Measurements from ENCODE around the gene UGT1A1. TPM values are rescaled to one million over a fixed set of nuclear protein-coding genes. Genes with fewer than 3 reads are reported as not detected.
"Not testable (repeated sequence)": the region's sequence is repeated elsewhere in the genome, so short reads cannot be mapped to it uniquely, and the experiment has no call there.

Gene UGT1A1
- polyA plus RNA-seq, 2 of the 4 experiments (the other 2 are of a cell fraction), result 1.9 TPM

DNA sequence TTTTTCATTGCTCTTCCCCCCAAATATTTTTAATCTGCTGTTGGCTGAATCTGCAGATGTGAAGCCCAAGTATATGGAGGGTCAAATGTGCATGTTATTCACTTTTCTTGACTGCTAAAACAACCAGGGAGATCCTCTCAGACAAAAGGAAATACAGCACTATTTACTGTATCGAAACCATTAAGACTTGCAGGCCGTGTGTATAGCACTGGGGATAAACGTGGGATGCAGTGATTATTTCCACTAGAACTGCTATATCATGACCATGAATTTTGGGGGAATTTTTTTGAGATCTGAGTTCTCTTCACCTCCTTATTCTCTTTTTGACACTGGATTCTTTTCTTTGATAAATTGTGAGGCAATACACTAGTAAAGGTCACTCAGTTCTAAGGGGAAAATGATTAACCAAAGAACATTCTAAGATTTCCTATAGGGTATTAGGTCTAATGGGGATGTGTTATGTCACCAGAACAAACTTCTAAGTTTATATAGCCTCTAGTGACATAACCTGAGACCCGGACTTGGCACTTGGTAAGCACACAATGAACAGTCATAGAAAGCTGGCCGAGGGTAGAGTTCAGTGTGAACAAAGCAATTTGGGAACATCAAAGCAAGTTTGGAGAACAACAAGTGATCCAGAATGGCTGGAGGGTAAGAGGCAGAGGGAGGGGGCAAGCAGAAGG is 14.9 kb upstream of the UGT1A1 start:
- peak; percentile 55 to 84; a peak in 4 of 6 replicates for ATAC-seq
- FAIRE-seq, result peak; percentile 91
- CTCF ChIA-PET, result interaction anchor here (0.6 to 0.8 kb wide), 2 partner anchors 15 to 88 kb away, joined by 3 read pairs; no protein-coding TSS in a partner anchor

GRCh38 chr2:233745838-233746237 is 14.2 kb upstream of the UGT1A1 start:
- CTCF ChIA-PET, result interaction anchor here (0.6 to 0.8 kb wide), 2 partner anchors 14 to 87 kb away, joined by 3 read pairs; no protein-coding TSS in a partner anchor
- H3K4me3 ChIP-seq, result peak overlapping the region; percentile 18; the same call in 1 of the 3 replicates
- peak in 1 of 2 experiments; percentile 53; a peak in 4 of 6 replicates for ATAC-seq
- POLR2A ChIA-PET; FAIRE-seq; DNase-seq (ENCODE audit: low read depth in 1 of 2, low spot score in 1 of 2): not testable (repeated sequence)
- H3K4me2 ChIP-seq, result peak overlapping the region; percentile 79
- 45% methylated on average over 2 of the region's 2 CpGs for WGBS (ENCODE audit: missing lambda C conversion rate)
- H3K4me1 ChIP-seq, result peaks cover 29% of the 10 kb centered on the region
- H3K9me3 ChIP-seq, result peaks cover 61% of the 10 kb centered on the region
- H3K27ac ChIP-seq, result peak overlapping the region; percentile 89 to 92

More for the DNA sequence above, 14.9 kb upstream of the UGT1A1 start:
- H3K4me1 ChIP-seq, result peaks cover 29% of the 10 kb centered on the region
- H3K9me3 ChIP-seq, result peaks cover 59% of the 10 kb centered on the region
- POLR2A ChIA-PET, result no interaction called here
- H3K27ac ChIP-seq, result peak overlapping the region; percentile 89 to 92
- WGBS (ENCODE audit: missing lambda C conversion rate), result 5% methylated on average over 5 of the region's 5 CpGs
- H3K4me3 ChIP-seq, result peak overlapping the region; percentile 18; the same call in 1 of the 3 replicates
- DNase-seq (ENCODE audit: low read depth in 1 of 2, low spot score in 1 of 2), result peak; percentile 7 to 85
- peak overlapping the region; percentile 79 for H3K4me2 ChIP-seq
- TF ChIP-seq SMC3 (IDR thresholded peaks at IDR 0.05) (0 out of 3 replicates have a peak, but pooled peaks have one; percentile 19), RAD21 (conservative IDR thresholded peaks at IDR 0.05 in 1 of 2, IDR thresholded peaks at IDR 0.05 in 1 of 2) (peak in 1 of 2 experiments; percentile 37; a peak in 2 of 5 replicates), KDM5A (IDR thresholded peaks at IDR 0.05) (no peak), TP53 (CRISPR knock-in tag; IDR thresholded peaks at IDR 0.05) (no peak), HES2 (IDR thresholded peaks at IDR 0.05) (0 out of 2 replicates have a peak, but pooled peaks have one; percentile 11), EP300 (IDR thresholded peaks at IDR 0.05) (peak; percentile 81 to 95; a peak in 4 of 5 replicates), HOXB5 (CRISPR knock-in tag; IDR thresholded peaks at IDR 0.05) (no peak), CEBPB (IDR thresholded peaks at IDR 0.05) (peak; percentile 67 to 68; a peak in 2 of 4 replicates), BCL3 (IDR thresholded peaks at IDR 0.05) (peak; percentile 52; the same call in 1 of the 3 replicates), JUNB (IDR thresholded peaks at IDR 0.05) (peak; percentile 60), JUN (IDR thresholded peaks at IDR 0.05) (peak; percentile 71 to 81; a peak in 4 of 5 replicates), GATA3 (IDR thresholded peaks at IDR 0.05; ENCODE audit: borderline replicate concordance) (peak; percentile 73)

GRCh38 chr2:233746475-233747282 is 13.4 kb upstream of the UGT1A1 start:
- peak overlapping the region; percentile 79 for H3K4me2 ChIP-seq
- peaks cover 63% of the 10 kb centered on the region for H3K9me3 ChIP-seq
- FAIRE-seq (no peak), DNase-seq (ENCODE audit: low read depth in 1 of 2, low spot score in 1 of 2) (peak in 1 of 2 experiments; percentile 29), ATAC-seq (peak; percentile 27 to 61; a peak in 3 of 6 replicates)
- no peak overlapping the region for H3K4me3 ChIP-seq
- POLR2A ChIA-PET, result no interaction called here
- WGBS (ENCODE audit: missing lambda C conversion rate), result 76% methylated on average over 10 of the region's 10 CpGs
- H3K4me1 ChIP-seq, result peaks cover 29% of the 10 kb centered on the region
- no peak for TF ChIP-seq RAD21 (conservative IDR thresholded peaks at IDR 0.05 in 1 of 2, IDR thresholded peaks at IDR 0.05 in 1 of 2)
- TF ChIP-seq BCL3 (IDR thresholded peaks at IDR 0.05), result no peak
- no peak for TF ChIP-seq E2F6 (IDR thresholded peaks at IDR 0.05; ENCODE audit: borderline replicate concordance, low read depth)
- no peak for TF ChIP-seq SREBF2 (IDR thresholded peaks at IDR 0.05)
- TF ChIP-seq ZC3H11A (IDR thresholded peaks at IDR 0.05), result no peak
- TF ChIP-seq PHF8 (IDR thresholded peaks at IDR 0.05; ENCODE audit: borderline replicate concordance, low read depth), result no peak
- TF ChIP-seq, protein P1, sequence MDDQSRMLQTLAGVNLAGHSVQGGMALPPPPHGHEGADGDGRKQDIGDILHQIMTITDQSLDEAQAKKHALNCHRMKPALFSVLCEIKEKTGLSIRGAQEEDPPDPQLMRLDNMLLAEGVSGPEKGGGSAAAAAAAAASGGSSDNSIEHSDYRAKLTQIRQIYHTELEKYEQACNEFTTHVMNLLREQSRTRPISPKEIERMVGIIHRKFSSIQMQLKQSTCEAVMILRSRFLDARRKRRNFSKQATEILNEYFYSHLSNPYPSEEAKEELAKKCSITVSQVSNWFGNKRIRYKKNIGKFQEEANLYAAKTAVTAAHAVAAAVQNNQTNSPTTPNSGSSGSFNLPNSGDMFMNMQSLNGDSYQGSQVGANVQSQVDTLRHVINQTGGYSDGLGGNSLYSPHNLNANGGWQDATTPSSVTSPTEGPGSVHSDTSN (IDR thresholded peaks at IDR 0.05), result no peak
- no peak for TF ChIP-seq USF2 (IDR thresholded peaks at IDR 0.05)
- peak overlapping the region; percentile 89 to 92 for H3K27ac ChIP-seq
- CTCF ChIA-PET, result interaction anchor here (0.8 kb wide), 1 partner anchor 86 kb away, joined by 3 read pairs; no protein-coding TSS in a partner anchor

Data from A549 (cell line).